H9 (cell line): ENCODE measurements around the gene AREG. TPM values are rescaled to one million over a fixed set of nuclear protein-coding genes. Genes with fewer than 3 reads are reported as not detected.

Experiments used
- DNase-seq: peaks from one replicate; pipeline ENCODE4 v3.0.0-alpha.2; 2017
- H2AFZ ChIP-seq: one replicate; pipeline ENCODE4 v1.6.1; 2013; ENCODE audit warnings: mild to moderate bottlenecking, low read length, control low read depth, moderate library complexity
- H2AK5ac ChIP-seq: 2 replicates; pipeline ENCODE4 v1.6.1; 2013; ENCODE audit warnings: low read length, control low read depth, mixed read lengths; ENCODE audit not compliant: insufficient read length
- H2BK120ac ChIP-seq: one replicate; pipeline ENCODE4 v1.6.1; 2013; ENCODE audit warnings: low read depth, mild to moderate bottlenecking, low read length, control low read depth, inconsistent platforms; ENCODE audit not compliant: poor library complexity, severe bottlenecking
- H2BK12ac ChIP-seq: 2 replicates; pipeline ENCODE4 v1.6.1; 2013; ENCODE audit warnings: low read length, control low read depth, mixed read lengths, low read depth; ENCODE audit not compliant: insufficient read length
- H2BK15ac ChIP-seq: 2 replicates; pipeline ENCODE4 v1.6.1; 2013; ENCODE audit warnings: low read depth, low read length, control low read depth
- H2BK20ac ChIP-seq: one replicate; pipeline ENCODE4 v1.6.1; 2013; ENCODE audit warnings: low read depth, mild to moderate bottlenecking, low read length, control low read depth, inconsistent platforms; ENCODE audit not compliant: poor library complexity, severe bottlenecking
- H2BK5ac ChIP-seq: 2 replicates; pipeline ENCODE4 v1.6.1; 2013; ENCODE audit warnings: low read length, control low read depth, mixed read lengths; ENCODE audit not compliant: insufficient read length
- H3K14ac ChIP-seq: 2 replicates; pipeline ENCODE4 v1.6.1; 2013; ENCODE audit warnings: low read length, control low read depth; ENCODE audit not compliant: insufficient read depth
- H3K18ac ChIP-seq: 2 replicates; pipeline ENCODE4 v1.6.1; 2013; ENCODE audit warnings: low read depth, mild to moderate bottlenecking, mixed read lengths, low read length, control low read depth; ENCODE audit not compliant: insufficient read length
- H3K23ac ChIP-seq: 2 replicates; pipeline ENCODE4 v1.6.1; 2013; ENCODE audit warnings: low read length, control low read depth, mixed read lengths, low read depth; ENCODE audit not compliant: insufficient read length
- H3K23me2 ChIP-seq: 2 replicates; pipeline ENCODE4 v1.6.1; 2013; ENCODE audit warnings: low read depth, mild to moderate bottlenecking, mixed read lengths, low read length, control low read depth; ENCODE audit not compliant: insufficient read length, poor library complexity, severe bottlenecking
- H3K27ac ChIP-seq: 2 replicates; pipeline ENCODE4 v1.5.1; 2013; ENCODE audit warnings: low read length, control low read depth, mixed read lengths, low read depth; ENCODE audit not compliant: insufficient read length
- H3K27me3 ChIP-seq: 2 replicates; pipeline ENCODE4 v1.6.1; 2013; ENCODE audit warnings: low read length, control low read depth, inconsistent platforms; ENCODE audit not compliant: insufficient read depth
- H3K4ac ChIP-seq: 2 replicates; pipeline ENCODE4 v1.6.1; 2013; ENCODE audit warnings: low read depth, mild to moderate bottlenecking, control low read depth, inconsistent platforms, low read length, moderate library complexity
- H3K4me1 ChIP-seq: 2 replicates; pipeline ENCODE4 v1.6.1; 2013; ENCODE audit warnings: low read length, control low read depth, inconsistent platforms; ENCODE audit not compliant: insufficient read depth
- H3K4me2 ChIP-seq: 2 replicates; pipeline ENCODE4 v1.6.1; 2013; ENCODE audit warnings: low read length, control low read depth, mixed read lengths; ENCODE audit not compliant: insufficient read length, insufficient read depth
- H3K56ac ChIP-seq: 2 replicates; pipeline ENCODE4 v1.6.1; 2013; ENCODE audit warnings: low read depth, mild to moderate bottlenecking, mixed read lengths, low read length, control low read depth; ENCODE audit not compliant: insufficient read length
- H3K79me1 ChIP-seq: 2 replicates; pipeline ENCODE4 v1.6.1; 2013; ENCODE audit warnings: low read depth, mild to moderate bottlenecking, moderate library complexity, low read length, control low read depth, inconsistent platforms; ENCODE audit not compliant: insufficient read depth, poor library complexity, severe bottlenecking
- H3K79me2 ChIP-seq: 2 replicates; pipeline ENCODE4 v1.6.1; 2013; ENCODE audit warnings: low read length, control low read depth, inconsistent platforms; ENCODE audit not compliant: insufficient read depth
- H3K9ac ChIP-seq: 2 replicates; pipeline ENCODE4 v1.6.1; 2013; ENCODE audit warnings: low read length, control low read depth, mixed read lengths; ENCODE audit not compliant: insufficient read length; ENCODE audit errors: extremely low read depth
- H3K9me3 ChIP-seq: one replicate; pipeline ENCODE4 v1.6.1; 2013; ENCODE audit warnings: low read depth, low read length, inconsistent platforms; ENCODE audit not compliant: control insufficient read depth
- H3T11ph ChIP-seq: one replicate; pipeline ENCODE4 v1.6.1; 2013; ENCODE audit warnings: mild to moderate bottlenecking, low read length, control low read depth, inconsistent platforms
- H4K20me1 ChIP-seq: one replicate; pipeline ENCODE4 v1.6.1; 2013; ENCODE audit not compliant: control insufficient read depth, insufficient read length, insufficient read depth
- H4K5ac ChIP-seq: 2 replicates; pipeline ENCODE4 v1.6.1; 2013; ENCODE audit warnings: low read depth, mild to moderate bottlenecking, mixed read lengths, low read length, control low read depth; ENCODE audit not compliant: insufficient read length
- H4K8ac ChIP-seq: replicated peaks from 2 replicates; pipeline ENCODE4 v1.6.1; 2013; ENCODE audit warnings: low read length, control low read depth, mixed read lengths, low read depth; ENCODE audit not compliant: insufficient read length
- H4K91ac ChIP-seq: 2 replicates; pipeline ENCODE4 v1.6.1; 2013; ENCODE audit warnings: low read depth, mild to moderate bottlenecking, moderate library complexity, mixed read lengths, low read length, control low read depth; ENCODE audit not compliant: insufficient read length
- H3K27ac Mint-ChIP-seq, 3 experiments: 2 replicates in 2 of 3; 3 replicates in 1 of 3; pipeline ENCODE4 v1.8.0; 2020 to 2021; ENCODE audit warnings: mixed read lengths in 3 of 3, mild to moderate bottlenecking in 1 of 3, moderate library complexity in 1 of 3
- H3K27me3 Mint-ChIP-seq: 2 replicates; pipeline ENCODE4 v1.8.0; 2021; ENCODE audit warnings: low read depth, mild to moderate bottlenecking, moderate library complexity, mixed read lengths
- H3K36me3 Mint-ChIP-seq, 3 experiments: 2 replicates in 2 of 3; 3 replicates in 1 of 3; pipeline ENCODE4 v1.8.0; 2020 to 2021; ENCODE audit warnings: low read depth in 3 of 3, mixed read lengths in 3 of 3; ENCODE audit not compliant: insufficient read depth in 1 of 3
- H3K4me1 Mint-ChIP-seq, 2 experiments: 2 replicates each; pipeline ENCODE4 v1.8.0; 2020; ENCODE audit warnings: mixed read lengths in 2 of 2
- H3K4me3 Mint-ChIP-seq, 2 experiments: 2 replicates in 1 of 2; 3 replicates in 1 of 2; pipeline ENCODE4 v1.8.0; 2020 to 2021; ENCODE audit warnings: mild to moderate bottlenecking in 2 of 2, mixed read lengths in 2 of 2, moderate library complexity in 1 of 2
- H3K9me3 Mint-ChIP-seq, 2 experiments: 2 replicates in 1 of 2; 3 replicates in 1 of 2; pipeline ENCODE4 v1.8.0; 2020; ENCODE audit warnings: mild to moderate bottlenecking in 2 of 2, mixed read lengths in 2 of 2, moderate library complexity in 1 of 2
- CTCF ChIP-seq: fragments of 200-600 bp; sonication (generic); conservative IDR thresholded peaks from 3 replicates; pipeline ENCODE4 v1.8.0; 2021; ENCODE audit warnings: antibody characterized with exemption, mild to moderate bottlenecking
- WGBS: extraction: QIAGEN DNeasy Blood & Tissue Kit; methylation state at CpG from one replicate; pipeline ENCODE4 v1.1.7; 2013; ENCODE audit warnings: missing lambda C conversion rate, low lambda C conversion rate, mixed read lengths; ENCODE audit not compliant: insufficient read length; ENCODE audit errors: extremely low coverage; 5-methylcytosine and 5-hydroxymethylcytosine counted together
- total RNA-seq: library from RNA; stranded (reverse); gene quantifications from 2 replicates; pipeline ENCODE4 v1.2.1, GENCODE V29; 2021

The AREG gene
- total RNA-seq, 1 experiment from 2014 or later = 0.28 TPM

- Histone ChIP-seq H2BK5ac (no peak overlapping the region), H2AK5ac (no peak overlapping the region), H3K14ac (no peak overlapping the region), H3K79me1 (no peaks in the 10 kb centered on the region), H4K8ac (no peak overlapping the region), H2BK12ac (no peak overlapping the region), H2BK15ac (no peak overlapping the region), H3K27ac (no peak overlapping the region), H3K79me2 (no peaks in the 10 kb centered on the region), H3K18ac (no peak overlapping the region), H3K23ac (no peak overlapping the region), H4K5ac (no peak overlapping the region), H3K4ac (no peak overlapping the region), H3K4me1 (no peaks in the 10 kb centered on the region), H3K9ac (no peak overlapping the region), H4K91ac (no peak overlapping the region), H4K20me1 (no peaks in the 10 kb centered on the region), H2BK20ac (no peak overlapping the region), H2AFZ (no peak overlapping the region), H3K56ac (no peak overlapping the region), H3K4me2 (no peak overlapping the region), H3K23me2 (no peaks in the 10 kb centered on the region), H3K27me3 (no peaks in the 10 kb centered on the region), H3K9me3 (no peaks in the 10 kb centered on the region), H3T11ph (no peak overlapping the region), H2BK120ac (no peak overlapping the region)
- no peaks in the 10 kb centered on the region for H3K36me3 Mint-ChIP-seq
- H3K27ac Mint-ChIP-seq = no peak overlapping the region
- H3K4me1 Mint-ChIP-seq = no peaks in the 10 kb centered on the region
- no CpG with 5 or more reads among the region's 2 CpGs for WGBS
- no peaks in the 10 kb centered on the region for H3K27me3 Mint-ChIP-seq
- no peak for TF ChIP-seq CTCF
- no peak overlapping the region for H3K4me3 Mint-ChIP-seq
- no peak for DNase-seq
- H3K9me3 Mint-ChIP-seq = no peaks in the 10 kb centered on the region
These were observed 11.9 kb upstream of the AREG start for GRCh38 chr4:74433043-74433442.
